GM18499 (cell line): ENCODE results near the gene ARHGAP19.

Experiments
- ATAC-seq: cut with Tn5 transposase; IDR thresholded peaks from one replicate; pipeline ENCODE4 v1.9.1; 2021; ENCODE audit warnings: moderate number of reproducible peaks; ENCODE audit not compliant: insufficient read depth, unreplicated experiment

ARHGAP19 gene

GRCh38 chr10:97292097-97292861 is at the start of gene ARHGAP19:
ARHGAP19 (minus strand) TSS chr10:97292637; CDS start chr10:97292627, 10 bp downstream.
- ATAC-seq: peak; percentile 81

GRCh38 chr10:97341416-97341815 is 49.0 kb upstream of the ARHGAP19 start:
- no peak for ATAC-seq

- no peak for ATAC-seq
These were observed 45.6 kb upstream of the ARHGAP19 start for GRCh38 chr10:97338041-97338440.

- ATAC-seq: no peak
These were observed 44.8 kb upstream of the ARHGAP19 start for GRCh38 chr10:97336942-97337831.

- ATAC-seq: no peak
These were observed 44.0 kb upstream of the ARHGAP19 start for GRCh38 chr10:97336446-97336845.

- ATAC-seq: no peak
These were observed 43.6 kb upstream of the ARHGAP19 start for GRCh38 chr10:97336006-97336405.

- no peak for ATAC-seq
These were observed 42.8 kb upstream of the ARHGAP19 start for GRCh38 chr10:97335188-97335619.

GRCh38 chr10:97334370-97335175 is 42.1 kb upstream of the ARHGAP19 start, which contains the start of gene FRAT2:
FRAT2 (minus strand) TSS chr10:97334729; CDS start chr10:97334572, 157 bp downstream.
- no peak for ATAC-seq

GRCh38 chr10:97333601-97334369 is 41.3 kb upstream of the ARHGAP19 start:
- no peak for ATAC-seq

GRCh38 chr10:97333351-97333600 is 40.8 kb upstream of the ARHGAP19 start:
- ATAC-seq: no peak

GRCh38 chr10:97332591-97333350 is 40.3 kb upstream of the ARHGAP19 start:
- no peak for ATAC-seq

- ATAC-seq: no peak
These were observed 38.8 kb upstream of the ARHGAP19 start for GRCh38 chr10:97331153-97331703.

- ATAC-seq: no peak
These were observed 37.3 kb upstream of the ARHGAP19 start for GRCh38 chr10:97329766-97330165.

GRCh38 chr10:97328646-97329453 is 36.4 kb upstream of the ARHGAP19 start:
- ATAC-seq: no peak

GRCh38 chr10:97327348-97328294 is 35.2 kb upstream of the ARHGAP19 start:
- ATAC-seq: no peak

- ATAC-seq: no peak
These were observed 33.3 kb upstream of the ARHGAP19 start for GRCh38 chr10:97325754-97326153.

- no peak for ATAC-seq
These were observed 31.1 kb upstream of the ARHGAP19 start for GRCh38 chr10:97323501-97323900.
